Ovary (tissue), 3 donors: ENCODE measurements around the gene GRK2.

Experiments
- EP300 ChIP-seq: sonication (generic); formaldehyde crosslinking; IDR thresholded peaks from one replicate; pipeline ENCODE4 v1.6.1; 2017; ENCODE audit warnings: antibody characterized with exemption
- TF ChIP-seq, protein P1 (sequence below), 3 donors: fragments of 450-650 bp in 2 of 3; fragments of 200-600 bp in 1 of 3; IDR thresholded peaks; one replicate each; pipeline versions ENCODE4 v1.5.1 to v1.8.0; 2016 to 2022; ENCODE audit warnings: antibody characterized with exemption in 3 of 3, mild to moderate bottlenecking in 1 of 3
- donor health status: DM: no; HTN: no; CAD: no.

DNA sequence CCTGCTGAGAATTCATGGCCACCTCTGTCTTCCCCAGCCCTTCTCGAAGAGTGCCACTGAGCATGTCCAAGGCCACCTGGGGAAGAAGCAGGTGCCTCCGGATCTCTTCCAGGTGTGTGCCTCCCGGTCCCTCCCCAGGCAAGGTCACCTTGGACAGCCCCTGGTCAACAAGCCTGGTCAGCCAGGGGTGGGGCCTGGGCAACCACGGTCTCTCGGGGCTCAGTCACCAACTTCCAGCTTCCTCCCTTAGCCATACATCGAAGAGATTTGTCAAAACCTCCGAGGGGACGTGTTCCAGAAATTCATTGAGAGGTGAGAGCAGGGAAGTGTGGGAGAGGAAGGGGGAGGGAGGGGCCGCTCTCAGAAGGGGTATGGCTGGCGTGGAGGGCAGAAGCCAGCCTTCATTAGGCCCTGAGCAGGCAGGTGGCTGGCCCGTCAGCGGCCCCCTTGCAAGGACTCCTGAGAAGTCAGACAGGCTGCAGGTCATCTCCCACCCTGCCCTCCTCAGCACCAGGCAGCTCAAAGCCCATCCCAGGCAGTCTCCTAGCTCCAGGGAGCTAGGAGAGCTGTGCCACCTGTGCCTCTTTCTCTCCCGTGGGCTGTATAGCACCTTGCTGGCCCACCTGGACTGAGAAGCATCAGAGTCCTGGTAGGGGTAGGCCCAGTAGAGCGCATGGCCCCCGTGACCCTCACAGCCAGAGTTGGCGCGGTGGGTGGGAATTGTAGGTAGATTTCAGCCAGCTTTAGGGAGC, 13.5 kb downstream of the GRK2 start:
- TF ChIP-seq, protein P1, sequence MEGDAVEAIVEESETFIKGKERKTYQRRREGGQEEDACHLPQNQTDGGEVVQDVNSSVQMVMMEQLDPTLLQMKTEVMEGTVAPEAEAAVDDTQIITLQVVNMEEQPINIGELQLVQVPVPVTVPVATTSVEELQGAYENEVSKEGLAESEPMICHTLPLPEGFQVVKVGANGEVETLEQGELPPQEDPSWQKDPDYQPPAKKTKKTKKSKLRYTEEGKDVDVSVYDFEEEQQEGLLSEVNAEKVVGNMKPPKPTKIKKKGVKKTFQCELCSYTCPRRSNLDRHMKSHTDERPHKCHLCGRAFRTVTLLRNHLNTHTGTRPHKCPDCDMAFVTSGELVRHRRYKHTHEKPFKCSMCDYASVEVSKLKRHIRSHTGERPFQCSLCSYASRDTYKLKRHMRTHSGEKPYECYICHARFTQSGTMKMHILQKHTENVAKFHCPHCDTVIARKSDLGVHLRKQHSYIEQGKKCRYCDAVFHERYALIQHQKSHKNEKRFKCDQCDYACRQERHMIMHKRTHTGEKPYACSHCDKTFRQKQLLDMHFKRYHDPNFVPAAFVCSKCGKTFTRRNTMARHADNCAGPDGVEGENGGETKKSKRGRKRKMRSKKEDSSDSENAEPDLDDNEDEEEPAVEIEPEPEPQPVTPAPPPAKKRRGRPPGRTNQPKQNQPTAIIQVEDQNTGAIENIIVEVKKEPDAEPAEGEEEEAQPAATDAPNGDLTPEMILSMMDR (IDR thresholded peaks at IDR 0.05): no peak
- TF ChIP-seq EP300: no peak
